ENCODE measurements around the gene MYO1D. TPM values are rescaled to one million over a fixed set of nuclear protein-coding genes. Genes with fewer than 3 reads are reported as not detected.

The MYO1D gene
- total RNA-seq, 1 experiment from 2014 or later: 1.3 TPM

DNA sequence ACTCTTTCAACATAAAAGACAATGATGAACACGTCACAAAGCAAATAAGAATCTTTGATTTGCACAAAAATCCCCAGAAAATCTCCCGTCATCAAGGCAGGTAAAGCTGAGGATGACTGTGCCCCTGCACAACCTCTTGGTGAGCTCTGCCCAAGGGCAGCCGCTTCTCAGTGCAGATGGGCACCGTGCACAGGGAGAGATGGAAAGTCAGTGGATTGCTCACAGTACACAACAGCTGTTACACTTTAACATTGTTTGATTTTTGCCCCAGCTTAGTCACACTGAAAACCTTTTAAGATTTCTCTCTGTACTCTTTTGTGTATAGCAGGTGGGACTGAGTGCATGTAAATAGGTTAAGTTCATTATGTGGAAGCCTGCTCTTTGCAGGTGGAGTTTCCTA, 285.9 kb downstream of the MYO1D start:
- no peak overlapping the region for H3K4me3 ChIP-seq (ENCODE audit: low read depth in 2 of 2, low read length in 2 of 2)
- no peak; the same call in 1 of the 2 replicates for ATAC-seq
- H3K36me3 ChIP-seq (ENCODE audit: control insufficient read depth, insufficient read depth, low read length): no peaks in the 10 kb centered on the region
- peaks cover 5% of the 10 kb centered on the region; the same call in 1 of the 2 replicates for H3K27me3 ChIP-seq (ENCODE audit: control insufficient read depth, insufficient read depth, low read length)
- intact Hi-C loops (cut with micrococcal nuclease; ENCODE audit: unreplicated experiment): no loop called here
- ChIA-PET POLR2A (no interaction called here), CTCF (no interaction called here)
- no peaks in the 10 kb centered on the region for H3K4me1 ChIP-seq (ENCODE audit: control insufficient read depth, insufficient read depth, low read length)
- no peak overlapping the region for H3K27ac ChIP-seq (ENCODE audit: low read length)
- no TSS peak for BruUV-seq (replicated peaks)
- in situ Hi-C loops (cut with HindIII; ENCODE audit: low pct_unique_long_range_greater_than_20kb, low sequenced_read_pairs): no loop called here
- no peak for DNase-seq (ENCODE audit: low read depth, low spot score)
- no peaks in the 10 kb centered on the region for H3K9me3 ChIP-seq (ENCODE audit: control insufficient read depth, insufficient read depth, low read depth, low read length)
- TF ChIP-seq REST (IDR thresholded peaks at IDR 0.05; ENCODE audit: insufficient read depth in 1 of 2, low read depth in 2 of 2, low read length in 1 of 2) (no peak), SIN3A (IDR thresholded peaks at IDR 0.05; ENCODE audit: borderline replicate concordance, insufficient read depth, low read depth, low read length) (no peak), TCF7L2 (IDR thresholded peaks at IDR 0.05; ENCODE audit: low read depth, low read length) (no peak), POLR2AphosphoS5 (IDR thresholded peaks at IDR 0.05; ENCODE audit: low read depth, low read length) (no peak)
- TF ChIP-seq, protein P1, sequence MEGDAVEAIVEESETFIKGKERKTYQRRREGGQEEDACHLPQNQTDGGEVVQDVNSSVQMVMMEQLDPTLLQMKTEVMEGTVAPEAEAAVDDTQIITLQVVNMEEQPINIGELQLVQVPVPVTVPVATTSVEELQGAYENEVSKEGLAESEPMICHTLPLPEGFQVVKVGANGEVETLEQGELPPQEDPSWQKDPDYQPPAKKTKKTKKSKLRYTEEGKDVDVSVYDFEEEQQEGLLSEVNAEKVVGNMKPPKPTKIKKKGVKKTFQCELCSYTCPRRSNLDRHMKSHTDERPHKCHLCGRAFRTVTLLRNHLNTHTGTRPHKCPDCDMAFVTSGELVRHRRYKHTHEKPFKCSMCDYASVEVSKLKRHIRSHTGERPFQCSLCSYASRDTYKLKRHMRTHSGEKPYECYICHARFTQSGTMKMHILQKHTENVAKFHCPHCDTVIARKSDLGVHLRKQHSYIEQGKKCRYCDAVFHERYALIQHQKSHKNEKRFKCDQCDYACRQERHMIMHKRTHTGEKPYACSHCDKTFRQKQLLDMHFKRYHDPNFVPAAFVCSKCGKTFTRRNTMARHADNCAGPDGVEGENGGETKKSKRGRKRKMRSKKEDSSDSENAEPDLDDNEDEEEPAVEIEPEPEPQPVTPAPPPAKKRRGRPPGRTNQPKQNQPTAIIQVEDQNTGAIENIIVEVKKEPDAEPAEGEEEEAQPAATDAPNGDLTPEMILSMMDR (IDR thresholded peaks at IDR 0.05): no peak

GRCh38 chr17:32588982-32589381, 287.9 kb downstream of the MYO1D start:
- TF ChIP-seq POLR2AphosphoS5 (IDR thresholded peaks at IDR 0.05; ENCODE audit: low read depth, low read length) (no peak), TCF7L2 (IDR thresholded peaks at IDR 0.05; ENCODE audit: low read depth, low read length) (no peak), SIN3A (IDR thresholded peaks at IDR 0.05; ENCODE audit: borderline replicate concordance, insufficient read depth, low read depth, low read length) (no peak), REST (IDR thresholded peaks at IDR 0.05; ENCODE audit: insufficient read depth in 1 of 2, low read depth in 2 of 2, low read length in 1 of 2) (no peak)
- TF ChIP-seq, protein P1 (IDR thresholded peaks at IDR 0.05): peak; percentile 40
- ATAC-seq: peak; percentile 79
- H3K27me3 ChIP-seq (ENCODE audit: control insufficient read depth, insufficient read depth, low read length): peaks cover 7% of the 10 kb centered on the region; the same call in 1 of the 2 replicates
- intact Hi-C loops (cut with micrococcal nuclease; ENCODE audit: unreplicated experiment): no loop called here
- no peak for DNase-seq (ENCODE audit: low read depth, low spot score)
- no peak overlapping the region for H3K27ac ChIP-seq (ENCODE audit: low read length)
- no peaks in the 10 kb centered on the region for H3K9me3 ChIP-seq (ENCODE audit: control insufficient read depth, insufficient read depth, low read depth, low read length)
- CTCF ChIA-PET: no interaction called here
- no TSS peak for BruUV-seq (replicated peaks)
- no peaks in the 10 kb centered on the region for H3K36me3 ChIP-seq (ENCODE audit: control insufficient read depth, insufficient read depth, low read length)
- POLR2A ChIA-PET: no interaction called here
- no peaks in the 10 kb centered on the region for H3K4me1 ChIP-seq (ENCODE audit: control insufficient read depth, insufficient read depth, low read length)
- in situ Hi-C loops (cut with HindIII; ENCODE audit: low pct_unique_long_range_greater_than_20kb, low sequenced_read_pairs): no loop called here
- H3K4me3 ChIP-seq (ENCODE audit: low read depth in 2 of 2, low read length in 2 of 2): no peak overlapping the region

Measured in Panc1 (cell line).